Measurements from ENCODE around the gene GRM4.

The GRM4 gene

DNA sequence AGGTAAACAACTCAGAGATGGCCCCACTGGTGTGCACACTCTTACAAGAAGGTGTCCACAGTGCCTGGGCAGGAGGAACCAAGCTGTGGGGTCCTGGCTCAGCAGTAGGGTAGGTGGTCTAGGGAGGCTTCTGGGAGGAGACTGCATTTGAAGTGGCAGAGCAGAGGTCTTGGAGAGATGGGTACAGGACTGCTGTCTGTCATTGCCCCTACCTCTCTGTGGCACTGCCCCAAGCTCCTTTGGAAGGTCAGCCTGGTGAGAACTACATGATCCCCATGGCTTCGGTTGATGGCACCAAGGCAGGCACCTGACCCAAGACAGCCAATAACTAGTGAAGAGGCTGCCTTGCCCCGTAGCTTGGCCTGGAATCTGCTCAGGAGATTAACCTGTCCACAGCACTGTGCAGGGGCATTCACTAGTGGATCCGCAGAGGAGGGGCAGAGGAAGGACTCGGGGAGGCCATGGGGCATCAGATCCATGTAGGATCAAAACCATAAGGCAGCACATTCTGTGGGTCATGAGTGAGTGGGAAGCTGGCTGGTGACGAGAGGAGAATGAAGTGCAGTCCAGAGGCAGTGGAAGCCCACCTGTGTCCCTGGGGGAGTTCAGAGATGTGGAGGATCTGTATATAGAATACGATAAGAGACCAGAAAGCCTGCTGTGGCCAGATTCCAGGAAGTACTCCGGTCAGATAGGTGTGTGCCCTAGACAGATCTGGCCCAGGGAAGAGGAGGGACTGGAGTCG is 162.0 kb downstream of the GRM4 start:
- peak overlapping the region; percentile 56 for H3K27ac ChIP-seq
- TF ChIP-seq, protein P1, sequence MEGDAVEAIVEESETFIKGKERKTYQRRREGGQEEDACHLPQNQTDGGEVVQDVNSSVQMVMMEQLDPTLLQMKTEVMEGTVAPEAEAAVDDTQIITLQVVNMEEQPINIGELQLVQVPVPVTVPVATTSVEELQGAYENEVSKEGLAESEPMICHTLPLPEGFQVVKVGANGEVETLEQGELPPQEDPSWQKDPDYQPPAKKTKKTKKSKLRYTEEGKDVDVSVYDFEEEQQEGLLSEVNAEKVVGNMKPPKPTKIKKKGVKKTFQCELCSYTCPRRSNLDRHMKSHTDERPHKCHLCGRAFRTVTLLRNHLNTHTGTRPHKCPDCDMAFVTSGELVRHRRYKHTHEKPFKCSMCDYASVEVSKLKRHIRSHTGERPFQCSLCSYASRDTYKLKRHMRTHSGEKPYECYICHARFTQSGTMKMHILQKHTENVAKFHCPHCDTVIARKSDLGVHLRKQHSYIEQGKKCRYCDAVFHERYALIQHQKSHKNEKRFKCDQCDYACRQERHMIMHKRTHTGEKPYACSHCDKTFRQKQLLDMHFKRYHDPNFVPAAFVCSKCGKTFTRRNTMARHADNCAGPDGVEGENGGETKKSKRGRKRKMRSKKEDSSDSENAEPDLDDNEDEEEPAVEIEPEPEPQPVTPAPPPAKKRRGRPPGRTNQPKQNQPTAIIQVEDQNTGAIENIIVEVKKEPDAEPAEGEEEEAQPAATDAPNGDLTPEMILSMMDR (conservative IDR thresholded peaks at IDR 0.05), result no peak

DNA sequence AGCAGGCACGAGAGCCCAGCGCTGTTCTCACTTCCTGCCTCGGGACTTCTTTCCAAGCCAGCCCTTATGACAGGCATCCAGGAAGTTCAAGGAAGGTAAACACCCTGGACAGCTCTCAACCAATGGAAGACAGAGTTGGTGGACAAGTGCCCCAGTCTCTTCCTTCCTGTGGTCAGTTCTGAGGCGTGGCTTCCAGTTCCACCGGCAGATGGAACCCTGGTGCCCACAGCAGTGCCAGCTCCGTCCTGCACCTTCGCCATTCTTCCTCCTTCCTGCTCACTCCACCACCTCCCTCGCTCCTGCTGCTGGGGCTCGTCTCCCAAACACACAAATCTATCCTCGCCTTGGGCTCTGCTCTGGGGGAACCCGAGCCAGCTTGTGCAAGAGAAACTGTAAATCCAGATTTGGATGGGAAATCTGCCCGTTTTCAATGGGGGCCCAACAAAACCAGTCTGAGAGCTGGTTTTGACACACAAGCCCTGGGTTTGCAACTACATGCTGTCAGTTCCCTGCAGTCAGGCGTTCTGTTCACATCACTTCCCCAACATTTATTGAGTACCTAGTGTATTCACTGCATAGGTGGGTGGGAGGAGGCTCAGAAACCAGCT is 162.7 kb downstream of the GRM4 start:
- H3K27ac ChIP-seq, result peak overlapping the region; percentile 56
- TF ChIP-seq, protein P1 (conservative IDR thresholded peaks at IDR 0.05), result peak; percentile 62

- H3K27ac ChIP-seq, result no peak overlapping the region; the same call in 1 of the 2 replicates
- TF ChIP-seq, protein P1 (conservative IDR thresholded peaks at IDR 0.05), result no peak
These were observed 164.0 kb downstream of the GRM4 start for GRCh38 chr6:33981861-33982260.

GRCh38 chr6:33981421-33981820 is 164.5 kb downstream of the GRM4 start:
- TF ChIP-seq, protein P1 (conservative IDR thresholded peaks at IDR 0.05), result no peak
- peak overlapping the region; percentile 89 for H3K27ac ChIP-seq

GRCh38 chr6:33980176-33981175 is 165.4 kb downstream of the GRM4 start:
- peak overlapping the region; percentile 89 for H3K27ac ChIP-seq
- TF ChIP-seq, protein P1 (conservative IDR thresholded peaks at IDR 0.05), result no peak

GRCh38 chr6:33979750-33980149 is 166.1 kb downstream of the GRM4 start:
- peak overlapping the region; percentile 89 for H3K27ac ChIP-seq
- TF ChIP-seq, protein P1 (conservative IDR thresholded peaks at IDR 0.05), result no peak
